GM10266 (cell line): ENCODE data around the gene CCR3.

ENCODE experiments used
- DNase-seq: peaks from one replicate; pipeline ENCODE4 v3.0.0; 2012; ENCODE audit errors: extremely low spot score
- TF ChIP-seq, protein P1 (sequence below): IDR thresholded peaks from 2 replicates; pipeline ENCODE4 v1.5.1; 2012; ENCODE audit warnings: mild to moderate bottlenecking, low read depth; ENCODE audit not compliant: control insufficient read depth, insufficient read depth; ENCODE audit errors: missing control alignments

The CCR3 gene

GRCh38 chr3:46236294-46237054, 5.8 kb upstream of the CCR3 start:
- TF ChIP-seq, protein P1, sequence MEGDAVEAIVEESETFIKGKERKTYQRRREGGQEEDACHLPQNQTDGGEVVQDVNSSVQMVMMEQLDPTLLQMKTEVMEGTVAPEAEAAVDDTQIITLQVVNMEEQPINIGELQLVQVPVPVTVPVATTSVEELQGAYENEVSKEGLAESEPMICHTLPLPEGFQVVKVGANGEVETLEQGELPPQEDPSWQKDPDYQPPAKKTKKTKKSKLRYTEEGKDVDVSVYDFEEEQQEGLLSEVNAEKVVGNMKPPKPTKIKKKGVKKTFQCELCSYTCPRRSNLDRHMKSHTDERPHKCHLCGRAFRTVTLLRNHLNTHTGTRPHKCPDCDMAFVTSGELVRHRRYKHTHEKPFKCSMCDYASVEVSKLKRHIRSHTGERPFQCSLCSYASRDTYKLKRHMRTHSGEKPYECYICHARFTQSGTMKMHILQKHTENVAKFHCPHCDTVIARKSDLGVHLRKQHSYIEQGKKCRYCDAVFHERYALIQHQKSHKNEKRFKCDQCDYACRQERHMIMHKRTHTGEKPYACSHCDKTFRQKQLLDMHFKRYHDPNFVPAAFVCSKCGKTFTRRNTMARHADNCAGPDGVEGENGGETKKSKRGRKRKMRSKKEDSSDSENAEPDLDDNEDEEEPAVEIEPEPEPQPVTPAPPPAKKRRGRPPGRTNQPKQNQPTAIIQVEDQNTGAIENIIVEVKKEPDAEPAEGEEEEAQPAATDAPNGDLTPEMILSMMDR = no peak

DNA sequence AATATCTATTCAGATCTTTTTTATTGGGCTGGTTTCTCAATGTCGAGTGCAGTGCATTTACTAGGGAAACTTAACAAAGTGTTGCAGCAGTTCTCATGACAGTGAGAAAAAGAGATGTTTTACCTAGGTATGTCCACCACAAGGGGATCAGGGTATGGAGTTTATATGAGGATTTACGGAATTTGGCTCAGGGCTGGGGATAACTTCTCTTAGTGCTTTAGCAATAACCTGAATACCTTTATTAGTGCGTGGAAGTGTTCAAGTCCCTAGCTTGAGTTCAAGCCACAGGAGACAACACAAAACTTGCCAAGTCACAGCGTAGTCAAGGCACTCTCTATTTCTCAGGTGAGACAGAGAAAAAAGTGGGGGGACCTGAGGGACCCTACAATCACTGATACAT, 3.9 kb upstream of the CCR3 start:
- DNase-seq = no peak
- TF ChIP-seq, protein P1 = no peak

More at GRCh38 chr3:46236294-46237054, 5.8 kb upstream of the CCR3 start:
- DNase-seq = no peak

DNA sequence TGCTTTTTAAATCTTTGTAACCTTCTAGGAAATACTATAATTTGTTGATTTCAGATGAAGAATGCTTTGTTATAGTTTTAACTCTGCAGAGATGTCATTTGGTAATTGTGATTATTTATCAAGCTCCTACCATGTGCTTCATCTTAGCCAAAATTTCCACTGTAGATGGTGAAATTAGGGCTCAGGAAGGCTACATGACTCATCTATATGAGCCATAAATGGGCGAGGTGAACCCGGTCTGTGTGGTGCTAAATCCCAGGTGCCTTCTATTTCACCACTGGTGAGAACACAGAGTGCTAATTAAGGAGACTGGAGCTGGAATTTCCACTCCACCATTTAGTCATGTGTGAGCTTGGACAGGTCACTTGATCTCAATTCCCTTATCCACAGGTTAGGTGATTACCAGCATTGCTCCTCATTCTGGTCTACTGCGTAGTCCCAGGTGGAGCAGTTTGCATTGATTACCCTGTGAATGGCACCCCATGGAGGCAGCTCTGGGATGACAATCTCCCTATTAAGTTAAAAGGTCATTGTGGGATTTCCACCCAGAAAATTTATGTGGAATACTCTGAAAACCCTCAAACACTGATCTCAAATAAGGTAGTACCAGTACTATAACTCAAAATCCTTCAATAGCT, 2.8 kb upstream of the CCR3 start:
- TF ChIP-seq, protein P1 = no peak
- DNase-seq = no peak

- no peak for DNase-seq
- TF ChIP-seq, protein P1 = no peak
These were observed 2.3 kb upstream of the CCR3 start for GRCh38 chr3:46239952-46240351.

- TF ChIP-seq, protein P1 = no peak
- no peak for DNase-seq
These were observed 1.3 kb downstream of the CCR3 start for GRCh38 chr3:46243560-46243959.

DNA sequence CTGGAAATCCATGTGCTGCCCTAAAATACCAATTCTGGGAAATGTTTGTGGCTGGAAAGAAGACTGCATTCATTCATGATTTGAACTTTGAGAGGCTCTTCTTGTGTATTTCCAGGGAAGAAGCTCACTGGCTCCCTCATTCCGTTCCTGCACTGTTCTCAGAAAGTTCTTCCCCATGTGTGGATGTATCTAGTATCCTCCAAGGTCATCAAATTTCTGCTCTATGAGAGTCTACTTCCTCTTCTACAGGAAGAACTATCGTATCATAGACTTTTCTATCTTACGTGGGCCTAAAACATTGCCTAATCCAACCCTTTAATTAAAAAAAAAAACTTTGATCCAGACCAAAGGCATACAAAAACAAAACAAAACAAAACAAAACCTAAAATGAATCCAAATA, 2.9 kb downstream of the CCR3 start:
- TF ChIP-seq, protein P1 = no peak
- no peak for DNase-seq

GRCh38 chr3:46252980-46253379, 10.7 kb downstream of the CCR3 start:
- no peak for DNase-seq
- TF ChIP-seq, protein P1 = no peak
